Right ventricle myocardium superior (tissue), 1 donor: ENCODE results near the gene FAM107B. TPM values are rescaled to one million over a fixed set of nuclear protein-coding genes. Genes with fewer than 3 reads are reported as not detected.

ENCODE experiments used
- ATAC-seq: fragments of 200-7000 bp; cut with Tn5 transposase; one replicate; pipeline ENCODE4 v1.9.1; 2020; ENCODE audit warnings: mild to moderate bottlenecking; ENCODE audit not compliant: poor library complexity
- DNase-seq: peaks from one replicate; pipeline ENCODE4 v3.0.0-alpha.2; 2020
- intact Hi-C: fragments of 100-400 bp; cut with DNase I; formaldehyde crosslinking; loops from one replicate; pipeline ENCODE4 v1.11.2; 2022
- total RNA-seq: library from RNA; stranded (reverse); fragmentation: NEBNext Ultra II Directional; extraction: Animal tissue kit (Norgen Biotek cat#: 25700); gene quantifications from one replicate; pipeline ENCODE4 v1.2.1, GENCODE V29; 2021
- donor health status: DM: no; HTN: yes; CAD: no; lungs with severe emphysema.

The FAM107B gene
- total RNA-seq, 1 donor from 2014 or later: 3.3 TPM

DNA sequence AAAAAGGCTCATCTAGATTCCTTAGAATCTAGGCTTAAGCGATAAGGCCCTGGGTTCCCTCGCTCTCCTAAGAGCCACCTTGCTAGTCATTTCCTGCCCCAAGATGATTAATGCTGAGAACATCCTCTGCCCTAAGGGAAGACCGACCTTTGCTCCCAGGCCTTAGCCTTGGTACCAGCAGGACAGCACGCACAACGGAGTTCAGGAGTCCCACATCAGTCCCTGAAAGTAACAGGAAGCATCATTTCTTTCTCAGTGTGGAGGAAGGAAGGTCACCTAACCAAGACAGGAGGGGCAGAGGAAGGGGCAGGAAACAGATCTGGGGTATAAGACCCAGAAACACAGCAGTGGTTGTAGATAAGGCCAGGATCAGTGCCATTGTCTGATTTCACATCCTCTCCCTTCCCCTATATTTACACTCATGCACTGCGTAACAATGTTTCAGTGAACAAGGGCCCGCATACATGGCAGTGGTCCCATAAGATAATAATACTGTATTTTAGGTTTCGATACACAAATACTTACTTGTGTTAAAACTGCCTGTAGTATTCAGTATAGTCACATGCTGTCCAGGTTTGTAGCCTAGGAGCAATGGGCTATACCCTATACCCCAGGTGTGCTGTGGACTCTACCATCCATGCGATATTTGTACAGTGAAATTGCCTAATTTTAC is 8.1 kb upstream of the FAM107B start:
- intact Hi-C loops: no loop called here
- no peak for ATAC-seq
- no peak for DNase-seq

GRCh38 chr10:14781763-14782162 is 7.1 kb upstream of the FAM107B start:
- no peak for DNase-seq
- ATAC-seq: no peak
- intact Hi-C loops: no loop called here

DNA sequence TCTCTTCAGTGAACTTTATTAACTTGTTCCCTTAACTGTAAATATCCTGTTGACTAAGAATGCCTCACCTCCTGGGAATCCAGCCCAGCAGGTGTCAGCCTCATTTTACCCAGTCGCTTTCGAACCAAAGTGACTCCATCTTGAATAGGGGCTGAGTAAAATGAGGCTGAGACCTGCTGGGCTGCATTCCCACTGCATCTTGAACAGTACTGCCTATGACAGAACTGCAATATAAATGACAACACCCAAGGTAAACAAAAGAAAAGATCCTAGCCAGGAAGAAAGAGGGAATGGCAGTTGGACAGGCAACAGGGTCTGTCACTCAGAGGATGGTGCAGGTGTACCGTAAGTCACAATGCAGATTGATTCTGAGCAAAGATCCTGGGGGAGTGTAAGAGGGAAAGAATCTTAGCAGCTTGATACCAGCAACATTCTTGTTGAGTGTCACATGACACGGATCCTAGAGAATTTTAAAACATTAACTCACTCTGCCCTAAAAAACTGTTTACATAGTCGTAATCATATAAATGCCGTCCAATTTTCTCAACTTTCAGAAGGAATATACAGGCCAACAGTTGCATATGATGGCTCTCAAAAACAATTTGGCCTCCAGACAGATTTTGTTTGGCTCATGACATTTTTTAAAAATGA is 4.4 kb upstream of the FAM107B start:
- intact Hi-C loops: no loop called here
- peak; percentile 71 for ATAC-seq
- no peak for DNase-seq

GRCh38 chr10:14776546-14776945 is 1.8 kb upstream of the FAM107B start:
- DNase-seq (no peak), ATAC-seq (no peak)
- intact Hi-C loops: no loop called here

DNA sequence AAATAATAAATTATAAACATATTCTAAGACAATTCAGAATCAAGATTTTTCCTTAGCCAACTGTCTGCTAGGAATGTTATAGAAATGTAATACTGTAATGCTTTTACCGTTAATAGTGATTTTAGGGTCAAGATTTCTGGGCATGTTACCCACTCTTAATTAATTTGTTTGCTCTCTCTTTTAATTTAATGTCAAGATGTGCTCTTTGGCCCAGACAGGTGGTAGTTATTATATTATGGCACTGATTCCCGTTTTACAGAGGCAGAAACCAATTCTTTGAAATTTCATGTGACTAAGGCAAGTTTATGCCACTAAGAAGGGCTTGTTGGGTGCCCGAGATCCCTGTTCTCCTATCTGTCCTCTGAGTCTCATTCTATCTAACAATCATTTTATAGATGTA is 959 bp upstream of the FAM107B start:
- ATAC-seq (no peak), DNase-seq (no peak)
- intact Hi-C loops: no loop called here

GRCh38 chr10:14774214-14774580 is 500 bp downstream of the FAM107B start:
- DNase-seq: no peak
- intact Hi-C loops: no loop called here
- ATAC-seq: no peak

DNA sequence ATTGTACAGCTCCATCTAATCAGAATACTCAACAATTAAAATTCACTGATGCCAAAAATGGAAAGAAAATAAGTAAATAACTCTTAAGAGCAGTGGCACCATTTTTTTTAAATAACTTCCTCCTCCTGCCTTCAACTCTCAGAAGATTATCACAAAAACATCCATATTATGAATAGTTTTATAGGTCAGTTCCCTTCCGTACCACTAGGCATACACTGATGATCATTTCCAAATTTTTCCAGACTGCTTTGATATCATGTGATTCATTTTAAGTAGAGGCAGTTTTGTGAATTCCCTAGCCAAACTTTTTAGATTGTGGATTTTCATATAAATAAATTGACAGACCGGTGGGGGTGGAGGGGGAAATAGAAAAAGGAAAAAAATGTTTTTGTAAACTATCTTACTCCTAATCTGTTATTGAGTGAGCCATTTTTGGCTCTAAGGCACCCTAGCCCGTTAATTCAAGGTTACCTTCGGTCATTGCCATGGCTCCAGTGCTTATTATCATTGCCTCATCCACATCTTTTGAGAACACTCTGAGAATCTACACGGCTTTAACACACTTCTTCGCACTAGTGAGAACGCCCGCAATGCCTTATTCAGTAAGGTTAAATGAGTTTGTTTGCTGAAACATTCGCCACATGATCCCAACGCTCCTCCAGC is 1.0 kb downstream of the FAM107B start:
- intact Hi-C loops: no loop called here
- ATAC-seq (no peak), DNase-seq (no peak)

DNA sequence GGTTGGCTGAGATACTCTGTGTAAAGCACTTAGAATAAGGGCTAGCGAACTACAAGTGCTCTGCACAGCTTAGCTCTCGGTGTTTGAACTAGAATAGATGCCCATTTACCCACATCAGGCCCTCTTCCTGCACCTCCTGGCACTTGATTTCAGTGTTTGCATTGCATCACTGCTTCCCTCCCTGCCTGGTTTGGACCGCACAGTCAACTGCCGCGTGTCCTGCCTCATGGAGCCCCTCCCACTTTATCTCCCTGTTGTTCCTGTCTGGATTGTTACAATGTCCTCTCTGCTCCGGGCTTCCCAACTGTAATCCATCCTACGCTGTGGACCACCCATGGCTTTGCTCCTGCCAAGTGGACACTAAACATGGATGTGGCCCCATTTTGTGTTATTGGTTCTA is 2.3 kb downstream of the FAM107B start:
- intact Hi-C loops: no loop called here
- ATAC-seq (no peak), DNase-seq (no peak)

DNA sequence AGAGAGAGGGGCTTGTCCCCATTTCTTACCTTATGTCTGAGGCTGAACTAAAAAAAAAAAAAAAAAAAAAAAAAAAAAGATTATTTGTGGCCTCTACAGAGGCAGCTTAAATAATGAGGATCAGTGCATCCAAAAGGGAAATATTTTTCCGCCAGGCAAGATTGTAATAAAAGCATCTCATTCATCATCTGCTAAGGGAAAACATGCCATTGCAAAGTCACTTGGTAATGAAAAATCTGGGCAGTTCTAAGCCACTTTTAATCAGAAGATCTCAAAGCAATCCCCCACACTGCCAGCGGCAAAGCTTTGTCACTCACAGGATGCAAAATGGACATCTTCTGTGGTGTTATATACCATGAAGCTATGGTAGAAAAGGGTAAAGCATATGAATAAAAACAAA is 3.8 kb downstream of the FAM107B start:
- DNase-seq (no peak), ATAC-seq (no peak)
- intact Hi-C loops: no loop called here

GRCh38 chr10:14761372-14761771 is 13.3 kb downstream of the FAM107B start:
- no peak for ATAC-seq
- intact Hi-C loops: no loop called here

GRCh38 chr10:14758994-14759664 is 15.6 kb downstream of the FAM107B start:
- DNase-seq (no peak), ATAC-seq (no peak)
- intact Hi-C loops: no loop called here

More at GRCh38 chr10:14761372-14761771, 13.3 kb downstream of the FAM107B start:
- DNase-seq: no peak

- no peak for DNase-seq
- intact Hi-C loops: no loop called here
- no peak for ATAC-seq
Measured at GRCh38 chr10:14758451-14758850, 16.2 kb downstream of the FAM107B start.

DNA sequence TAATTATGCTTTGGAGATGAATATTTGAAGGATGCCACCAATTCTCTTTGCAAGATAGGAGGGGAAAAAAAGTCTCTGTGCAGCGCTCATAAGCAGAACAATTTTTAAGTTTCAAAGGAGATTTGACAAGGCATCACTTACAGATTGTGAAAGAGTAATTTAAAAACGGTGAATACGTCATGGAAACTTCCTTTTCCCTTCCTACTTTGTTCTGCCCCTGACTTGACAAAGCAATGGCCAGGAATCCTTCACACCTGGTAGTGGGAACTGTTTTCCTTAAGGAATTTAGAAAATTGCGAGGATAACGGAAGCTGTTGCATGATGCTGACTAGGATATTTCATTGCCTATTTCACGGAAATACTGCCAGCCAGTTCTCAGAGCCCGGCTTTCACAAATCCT is 16.7 kb downstream of the FAM107B start:
- intact Hi-C loops: no loop called here
- DNase-seq (no peak), ATAC-seq (no peak)

GRCh38 chr10:14757394-14757793 is 17.3 kb downstream of the FAM107B start:
- DNase-seq: no peak
- intact Hi-C loops: no loop called here
- ATAC-seq: no peak

- intact Hi-C loops: no loop called here
- DNase-seq (no peak), ATAC-seq (no peak)
Measured at GRCh38 chr10:14753441-14753840, 21.3 kb downstream of the FAM107B start.

DNA sequence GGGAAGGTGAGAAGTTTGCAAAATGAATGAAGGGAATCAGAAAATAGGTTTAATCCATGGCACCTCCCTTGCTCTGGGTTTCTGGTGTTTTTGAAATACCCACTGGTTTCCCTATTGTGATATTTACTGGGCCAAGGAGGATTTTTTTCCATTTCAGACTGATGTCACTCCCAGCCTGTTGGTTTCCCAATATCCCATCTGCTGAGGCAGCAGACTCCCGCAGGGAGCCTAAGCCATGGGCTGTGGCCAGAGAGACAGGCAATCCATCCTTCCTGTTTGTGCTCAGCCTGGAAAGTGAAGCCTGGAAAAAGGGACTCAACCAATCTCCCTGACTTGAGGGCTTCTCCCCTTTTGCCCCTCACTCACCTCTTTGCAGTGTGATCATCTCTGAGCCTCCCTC is 22.8 kb downstream of the FAM107B start:
- peak; percentile 92 for ATAC-seq
- intact Hi-C loops: no loop called here
- peak; percentile 85 for DNase-seq

GRCh38 chr10:14751014-14751896 is 23.4 kb downstream of the FAM107B start:
- DNase-seq (peak; percentile 70), ATAC-seq (peak; percentile 85)
- intact Hi-C loops: no loop called here

GRCh38 chr10:14749070-14749809 is 25.5 kb downstream of the FAM107B start:
- ATAC-seq (no peak), DNase-seq (no peak)

More at GRCh38 chr10:14749070-14749809, 25.5 kb downstream of the FAM107B start:
- intact Hi-C loops: no loop called here
